HepG2 (cell line): ENCODE data around the gene C4BPA. TPM values are rescaled to one million over a fixed set of nuclear protein-coding genes. Genes with fewer than 3 reads are reported as not detected.

Experiments
- ATAC-seq: fragments of 200-7000 bp; cut with Tn5 transposase; 3 replicates; pipeline ENCODE4 v1.9.1; 2020; ENCODE audit warnings: mild to moderate bottlenecking, moderate library complexity
- BruUV-seq: library from RNA; stranded (reverse); fragments of 400-500 nt; replicated peaks from 2 replicates; lab custom pipeline; 2021; lab: Mats Ljungman, UMichigan
- CTCF ChIA-PET: fragments of 300-600 bp; formaldehyde crosslinking; extraction: SDS; loops from one replicate; lab custom pipeline; 2021; ENCODE audit warnings: low total read pairs, inconsistent platforms, low intra/inter-chr PET ratio; lab: Yijun Ruan, JAX
- POLR2A ChIA-PET: fragments of 350-600 bp; sonication (Branson Sonifier 250); formaldehyde crosslinking; loops from one replicate; lab custom pipeline; 2020; ENCODE audit warnings: antibody characterized with exemption, inconsistent platforms; lab: Yijun Ruan, JAX
- DNase-seq: peaks from one replicate; pipeline ENCODE4 v3.0.0-alpha.2; 2015; ENCODE audit warnings: low spot score
- FAIRE-seq: peaks from 3 replicates; lab custom pipeline; 2011; peaks lifted over from hg19 to GRCh38; lab: Jason Lieb, UNC
- H2AFZ ChIP-seq: one replicate; pipeline ENCODE4 v1.6.1; 2011; ENCODE audit warnings: low read length, inconsistent platforms
- H3K27ac ChIP-seq: fragments of 300-600 bp; 3 replicates; pipeline ENCODE4 v1.8.0; 2011; ENCODE audit warnings: mixed run types, mild to moderate bottlenecking, mixed read lengths, low read length, inconsistent platforms; ENCODE audit not compliant: insufficient read depth; ENCODE audit errors: extremely low read length
- H3K27me3 ChIP-seq, 2 experiments: fragments of 200-600 bp in 1 of 2; 2 replicates in 1 of 2; 3 replicates in 1 of 2; pipeline versions ENCODE4 v1.6.0 to v1.8.0; 2011; ENCODE audit warnings: low read length in 2 of 2, mild to moderate bottlenecking in 2 of 2, moderate library complexity in 2 of 2, inconsistent platforms in 1 of 2; ENCODE audit not compliant: insufficient read depth in 2 of 2, control insufficient read depth in 1 of 2
- H3K36me3 ChIP-seq, 2 experiments: fragments of 200-600 bp in 1 of 2; replicated peaks in 1 of 2; 2 replicates in 1 of 2; 3 replicates in 1 of 2; pipeline versions ENCODE4 v1.5.1 to v1.8.0; 2011; ENCODE audit warnings: low read length in 2 of 2, inconsistent platforms in 1 of 2; ENCODE audit not compliant: insufficient read depth in 2 of 2, control insufficient read depth in 1 of 2
- H3K4me1 ChIP-seq: 2 replicates; pipeline ENCODE4 v1.5.1; 2012; ENCODE audit warnings: low read length, inconsistent platforms; ENCODE audit not compliant: insufficient read depth
- H3K4me2 ChIP-seq: 2 replicates; pipeline ENCODE4 v1.6.0; 2011; ENCODE audit warnings: low read depth, low read length, inconsistent platforms
- H3K4me3 ChIP-seq, 3 experiments: fragments of 200-600 bp in 1 of 3; sonication (generic), shearing (Covaris generic) in 1 of 3; replicated peaks in 1 of 3; 2 replicates each; pipeline ENCODE4 v1.5.1; 2011 to 2016; ENCODE audit warnings: low read length in 3 of 3, inconsistent platforms in 2 of 3, low read depth in 2 of 3, mild to moderate bottlenecking in 2 of 3, control low read depth in 1 of 3, mixed read lengths in 1 of 3; ENCODE audit not compliant: insufficient read depth in 1 of 3
- H3K79me2 ChIP-seq: one replicate; pipeline ENCODE4 v1.6.1; 2011; ENCODE audit warnings: low read length, inconsistent platforms; ENCODE audit not compliant: insufficient read depth
- H3K9ac ChIP-seq: 2 replicates; pipeline ENCODE4 v1.6.0; 2011; ENCODE audit warnings: mild to moderate bottlenecking, low read depth, low read length, inconsistent platforms; ENCODE audit not compliant: insufficient read depth
- H3K9me3 ChIP-seq: 2 replicates; pipeline ENCODE4 v1.5.1; 2012; ENCODE audit warnings: mild to moderate bottlenecking, low read length
- H4K20me1 ChIP-seq: 2 replicates; pipeline ENCODE4 v1.6.0; 2011; ENCODE audit warnings: inconsistent platforms, mild to moderate bottlenecking, low read length, moderate library complexity; ENCODE audit not compliant: insufficient read depth
- ARID2 ChIP-seq: sonication (generic); formaldehyde crosslinking; IDR thresholded peaks from 2 replicates; pipeline ENCODE4 v1.8.1; 2022; ENCODE audit warnings: mild to moderate bottlenecking, missing genetic modification reagents, borderline replicate concordance
- KLF9 ChIP-seq: IDR thresholded peaks from 2 replicates; pipeline ENCODE4 v1.6.1; 2016; ENCODE audit warnings: low read depth
- MAFF ChIP-seq: IDR thresholded peaks from 2 replicates; pipeline ENCODE4 v1.6.1; 2011; ENCODE audit warnings: low read depth, low read length, improper control_type of control experiment
- NR1H2 ChIP-seq: sonication (generic); formaldehyde crosslinking; IDR thresholded peaks from 2 replicates; pipeline ENCODE4 v1.8.1; 2022; ENCODE audit warnings: low read depth, missing genetic modification reagents, borderline replicate concordance
- PHF20 ChIP-seq: sonication (generic); formaldehyde crosslinking; IDR thresholded peaks from 2 replicates; pipeline ENCODE4 v1.5.0; 2020; ENCODE audit warnings: mild to moderate bottlenecking, missing genetic modification reagents
- PRDM4 ChIP-seq: sonication (generic); formaldehyde crosslinking; IDR thresholded peaks from 2 replicates; pipeline ENCODE4 v1.9.0; 2021; ENCODE audit warnings: missing genetic modification reagents, borderline replicate concordance
- RAD21 ChIP-seq: fragments of 450-650 bp; formaldehyde crosslinking; IDR thresholded peaks from 2 replicates; pipeline ENCODE4 v1.5.0; 2020; ENCODE audit warnings: mild to moderate bottlenecking
- RBM39 ChIP-seq: fragments of 200-400 bp; formaldehyde crosslinking; IDR thresholded peaks from one replicate; pipeline ENCODE4 v1.6.1; 2018; ENCODE audit warnings: antibody characterized with exemption, mild to moderate bottlenecking, low read depth, low read length; ENCODE audit not compliant: poor library complexity, severe bottlenecking
- SMAD3 ChIP-seq: sonication (generic); formaldehyde crosslinking; IDR thresholded peaks from 2 replicates; pipeline ENCODE4 v1.4.0; 2020; ENCODE audit warnings: missing genetic modification reagents
- SRSF9 ChIP-seq: fragments of 200-400 bp; formaldehyde crosslinking; IDR thresholded peaks from 2 replicates; pipeline ENCODE4 v1.6.1; 2018; ENCODE audit warnings: borderline replicate concordance, mild to moderate bottlenecking, low read depth, low read length; ENCODE audit not compliant: insufficient read depth, poor library complexity, severe bottlenecking
- ZBTB8A ChIP-seq: sonication (generic); formaldehyde crosslinking; IDR thresholded peaks from 2 replicates; pipeline ENCODE4 v1.4.0; 2020; ENCODE audit warnings: mild to moderate bottlenecking, low read depth, missing genetic modification reagents, borderline replicate concordance
- ZGPAT ChIP-seq: IDR thresholded peaks from 2 replicates; pipeline ENCODE4 v1.6.1; 2016; ENCODE audit warnings: mild to moderate bottlenecking
- ZNF33A ChIP-seq: sonication (generic); formaldehyde crosslinking; IDR thresholded peaks from 2 replicates; pipeline ENCODE4 v1.5.1; 2020; ENCODE audit warnings: missing genetic modification reagents, mild to moderate bottlenecking, moderate library complexity, borderline replicate concordance
- ZNF556 ChIP-seq: sonication (generic); formaldehyde crosslinking; IDR thresholded peaks from 2 replicates; pipeline ENCODE4 v1.4.0; 2020; ENCODE audit warnings: mild to moderate bottlenecking, missing genetic modification reagents, borderline replicate concordance
- ZNF614 ChIP-seq: IDR thresholded peaks from 2 replicates; pipeline ENCODE4 v1.6.1; 2018; ENCODE audit warnings: missing biosample characterization, missing genetic modification reagents, inconsistent platforms, borderline replicate concordance
- ZNF644 ChIP-seq: IDR thresholded peaks from 2 replicates; pipeline ENCODE4 v1.6.1; 2016; ENCODE audit warnings: low read depth
- ZNF784 ChIP-seq: sonication (generic); formaldehyde crosslinking; IDR thresholded peaks from 2 replicates; pipeline ENCODE4 v1.5.1; 2020; ENCODE audit warnings: missing genetic modification reagents, mild to moderate bottlenecking, borderline replicate concordance
- ZNF790 ChIP-seq: sonication (generic); formaldehyde crosslinking; IDR thresholded peaks from 2 replicates; pipeline ENCODE4 v1.8.0; 2022; ENCODE audit warnings: missing genetic modification reagents, mild to moderate bottlenecking, borderline replicate concordance
- WGBS: methylation state at CpG from one replicate; pipeline ENCODE4 v1.1.6; 2017; ENCODE audit warnings: low lambda C conversion rate; 5-methylcytosine and 5-hydroxymethylcytosine counted together
- in situ Hi-C: cut with HindIII; loops from 2 replicates; pipeline ENCODE4 v1.10.0; 2017; ENCODE audit warnings: low pct_unique_long_range_greater_than_20kb; ENCODE audit not compliant: extremely low pct_ligation_motif_present
- intact Hi-C: fragments of 100-400 bp; cut with micrococcal nuclease; formaldehyde crosslinking; loops from one replicate; pipeline ENCODE4 v1.10.0; 2022; ENCODE audit not compliant: unreplicated experiment
- polyA plus RNA-seq, 8 experiments: library from polyadenylated mRNA; depleted of rRNA in 3 of 8; stranded (reverse) in 7 of 8; unstranded in 1 of 8; fragments of >200 nt; fragmentation: Illumina TruSeq in 4 of 8; extraction: Trizol in 4 of 8; gene quantifications; 2 replicates each; pipeline versions ENCODE4 v1.2.1 to v1.2.3, GENCODE V29; 2011 to 2016; ENCODE audit warnings: low read depth in 4 of 8, missing spikeins in 1 of 8, mixed read lengths in 1 of 8; ENCODE audit not compliant: insufficient read depth in 1 of 8
- total RNA-seq, 5 experiments: library from RNA; depleted of rRNA; stranded (reverse); fragments of >200 nt; fragmentation: Illumina TruSeq; extraction: Trizol; gene quantifications; 2 replicates each; pipeline ENCODE4 v1.2.3, GENCODE V29; 2016; ENCODE audit warnings: low read depth in 1 of 5
- TF ChIP-seq, protein P1 (sequence below): sonication (generic); formaldehyde crosslinking; IDR thresholded peaks from 2 replicates; pipeline ENCODE4 v1.8.0; 2022; ENCODE audit warnings: mild to moderate bottlenecking, missing genetic modification reagents, moderate library complexity

Gene C4BPA
- total and polyA plus RNA-seq, 2 of the 13 experiments (the other 11 are each of a cell fraction or from before 2014, with no cell fraction given), result 32.1 to 60.1 TPM

DNA sequence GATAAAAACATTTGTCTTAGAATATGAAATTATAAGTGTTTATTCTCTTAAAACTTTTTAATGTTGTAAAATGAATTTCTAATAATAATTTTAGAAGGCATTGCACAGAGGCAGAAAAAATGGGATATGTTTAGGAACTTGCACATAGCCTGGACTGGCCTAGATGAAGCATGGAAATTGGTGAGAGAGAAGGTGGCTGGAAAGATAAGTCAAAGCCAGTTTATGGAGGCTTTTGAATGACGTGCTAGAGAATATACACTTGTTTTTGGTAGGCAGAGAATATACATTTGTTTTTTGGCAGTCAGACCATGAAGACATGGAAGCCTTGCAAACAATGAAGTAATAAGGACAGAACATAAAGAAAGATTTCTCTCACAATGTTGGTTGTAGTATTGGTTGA is 2.3 kb upstream of the C4BPA start:
- no peak for FAIRE-seq
- TF ChIP-seq RAD21 (CRISPR knock-in tag) (no peak), RBM39 (no peak), ZBTB8A (CRISPR knock-in tag) (no peak), ARID2 (no peak), ZNF784 (CRISPR knock-in tag) (no peak), ZNF644 (CRISPR knock-in tag) (no peak), ZNF556 (CRISPR knock-in tag) (no peak), ZGPAT (CRISPR knock-in tag) (no peak), PRDM4 (no peak), ZNF33A (CRISPR knock-in tag) (no peak), ZNF790 (CRISPR knock-in tag) (no peak), ZNF614 (CRISPR knock-in tag) (no peak), KLF9 (no peak), MAFF (no peak), NR1H2 (CRISPR knock-in tag) (no peak), SRSF9 (no peak), SMAD3 (no peak), PHF20 (no peak)
- TF ChIP-seq, protein P1, sequence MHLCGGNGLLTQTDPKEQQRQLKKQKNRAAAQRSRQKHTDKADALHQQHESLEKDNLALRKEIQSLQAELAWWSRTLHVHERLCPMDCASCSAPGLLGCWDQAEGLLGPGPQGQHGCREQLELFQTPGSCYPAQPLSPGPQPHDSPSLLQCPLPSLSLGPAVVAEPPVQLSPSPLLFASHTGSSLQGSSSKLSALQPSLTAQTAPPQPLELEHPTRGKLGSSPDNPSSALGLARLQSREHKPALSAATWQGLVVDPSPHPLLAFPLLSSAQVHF (CRISPR knock-in tag), result no peak

More for the DNA sequence above, 2.3 kb upstream of the C4BPA start:
- Histone ChIP-seq H2AFZ (no peak overlapping the region), H3K9ac (no peak overlapping the region), H3K4me3 (no peak overlapping the region), H4K20me1 (no peaks in the 10 kb centered on the region), H3K27ac (no peak overlapping the region), H3K4me2 (no peak overlapping the region), H3K79me2 (no peaks in the 10 kb centered on the region), H3K36me3 (peaks cover 17 to 18% of the 10 kb centered on the region in 2 experiments), H3K4me1 (peaks cover 36% of the 10 kb centered on the region), H3K27me3 (no peaks in the 10 kb centered on the region), H3K9me3 (peaks cover 14% of the 10 kb centered on the region)
- ATAC-seq (no peak), DNase-seq (no peak)
- intact Hi-C loops (loop anchor here (5.0 kb wide), 1 partner anchor 141 kb away; no protein-coding TSS in a partner anchor), in situ Hi-C loops (no loop called here)
- ChIA-PET CTCF (no interaction called here), POLR2A (interaction anchor here (2.6 kb wide), 1 partner anchor 12 kb away, joined by 18 read pairs; the partner anchor contains the start of gene C4BPB)
- no TSS peak for BruUV-seq
- WGBS, result 89% methylated on average over 1 of the region's 1 CpG
